T-helper 17 cell (primary cell): ENCODE data around the gene EXT2. TPM values are rescaled to one million over a fixed set of nuclear protein-coding genes. Genes with fewer than 3 reads are reported as not detected.

Experiments used
- ATAC-seq: fragments of 150-1000 bp; cut with Tn5 transposase; 2 replicates; pipeline ENCODE4 v1.10.0; 2021; ENCODE audit warnings: mild to moderate bottlenecking, moderate library complexity
- DNase-seq, 3 donors: peaks; one replicate each; pipeline versions ENCODE4 v3.0.0 to v3.0.0-alpha.2; 2020 to 2021
- H3K9me3 ChIP-seq: one replicate; pipeline ENCODE4 v1.7.0; 2013; ENCODE audit warnings: low read length, mild to moderate bottlenecking; ENCODE audit not compliant: control insufficient read depth, poor library complexity, severe bottlenecking
- H3K27ac Mint-ChIP-seq: one replicate; pipeline ENCODE4 v1.8.0; 2022; ENCODE audit warnings: mild to moderate bottlenecking, moderate library complexity, mixed read lengths
- H3K27me3 Mint-ChIP-seq: one replicate; pipeline ENCODE4 v1.8.0; 2022; ENCODE audit warnings: mixed read lengths
- H3K36me3 Mint-ChIP-seq: one replicate; pipeline ENCODE4 v1.8.0; 2022; ENCODE audit warnings: low read depth, mixed read lengths
- H3K4me1 Mint-ChIP-seq: one replicate; pipeline ENCODE4 v1.8.0; 2022; ENCODE audit warnings: mild to moderate bottlenecking, mixed read lengths
- H3K4me3 Mint-ChIP-seq: one replicate; pipeline ENCODE4 v1.8.0; 2022; ENCODE audit warnings: mild to moderate bottlenecking, moderate library complexity, mixed read lengths
- total RNA-seq, 4 donors: library from RNA in 2 of 4; stranded (reverse) in 2 of 4; gene quantifications; one replicate each; pipeline ENCODE4 v1.2.3 and lab custom pipeline; 2022 to 2026

Gene EXT2
- total RNA-seq, 2 donors from 2014 or later, result 23.6 to 28.0 TPM

GRCh38 chr11:44257338-44258189 lies 162.1 kb downstream of the EXT2 start:
- ATAC-seq (no peak), DNase-seq (no peak)
- Mint-ChIP-seq H3K4me3 (peak overlapping the region; percentile 2), H3K36me3 (peaks cover 4% of the 10 kb centered on the region), H3K4me1 (peaks cover 14% of the 10 kb centered on the region), H3K27ac (no peak overlapping the region), H3K27me3 (peaks cover 8% of the 10 kb centered on the region)
- H3K9me3 ChIP-seq, result no peaks in the 10 kb centered on the region

GRCh38 chr11:44258190-44258489 lies 162.7 kb downstream of the EXT2 start:
- Mint-ChIP-seq H3K27me3 (peaks cover 14% of the 10 kb centered on the region), H3K4me3 (no peak overlapping the region), H3K36me3 (no peaks in the 10 kb centered on the region), H3K27ac (no peak overlapping the region), H3K4me1 (peaks cover 14% of the 10 kb centered on the region)
- H3K9me3 ChIP-seq, result no peaks in the 10 kb centered on the region
- DNase-seq (no peak), ATAC-seq (no peak)

- DNase-seq (no peak), ATAC-seq (no peak)
- Mint-ChIP-seq H3K4me1 (peaks cover 14% of the 10 kb centered on the region), H3K27ac (no peak overlapping the region), H3K4me3 (no peak overlapping the region), H3K36me3 (no peaks in the 10 kb centered on the region), H3K27me3 (peaks cover 16% of the 10 kb centered on the region)
- H3K9me3 ChIP-seq, result no peaks in the 10 kb centered on the region
Observed at GRCh38 chr11:44258839-44259420, 163.5 kb downstream of the EXT2 start.

- DNase-seq (no peak), ATAC-seq (no peak)
- Mint-ChIP-seq H3K4me3 (no peak overlapping the region), H3K27me3 (peaks cover 16% of the 10 kb centered on the region), H3K27ac (no peak overlapping the region), H3K36me3 (no peaks in the 10 kb centered on the region), H3K4me1 (peaks cover 14% of the 10 kb centered on the region)
- H3K9me3 ChIP-seq, result no peaks in the 10 kb centered on the region
Observed at GRCh38 chr11:44260081-44260480, 164.6 kb downstream of the EXT2 start.

- DNase-seq (no peak), ATAC-seq (no peak)
- no peak overlapping the region for H3K4me3 Mint-ChIP-seq
- peaks cover 16% of the 10 kb centered on the region for H3K27me3 Mint-ChIP-seq
- H3K4me1 Mint-ChIP-seq, result peaks cover 10% of the 10 kb centered on the region
- H3K36me3 Mint-ChIP-seq, result no peaks in the 10 kb centered on the region
- H3K27ac Mint-ChIP-seq, result no peak overlapping the region
- H3K9me3 ChIP-seq, result no peaks in the 10 kb centered on the region
Observed at GRCh38 chr11:44261800-44262591, 166.5 kb downstream of the EXT2 start.

GRCh38 chr11:44263738-44264437 lies 168.4 kb downstream of the EXT2 start:
- Mint-ChIP-seq H3K36me3 (no peaks in the 10 kb centered on the region), H3K27ac (no peak overlapping the region), H3K4me1 (peaks cover 8% of the 10 kb centered on the region), H3K4me3 (no peak overlapping the region), H3K27me3 (peaks cover 25% of the 10 kb centered on the region)
- ATAC-seq (no peak), DNase-seq (no peak)
- H3K9me3 ChIP-seq, result no peaks in the 10 kb centered on the region

- H3K4me1 Mint-ChIP-seq, result peaks cover 5% of the 10 kb centered on the region
- H3K4me3 Mint-ChIP-seq, result no peak overlapping the region
- DNase-seq, result no peak
- H3K36me3 Mint-ChIP-seq, result no peaks in the 10 kb centered on the region
- H3K27me3 Mint-ChIP-seq, result peaks cover 27% of the 10 kb centered on the region
- no peak for ATAC-seq
- H3K27ac Mint-ChIP-seq, result no peak overlapping the region
- H3K9me3 ChIP-seq, result no peaks in the 10 kb centered on the region
Observed at GRCh38 chr11:44264438-44264749, 168.9 kb downstream of the EXT2 start.

GRCh38 chr11:44264761-44265160 lies 169.3 kb downstream of the EXT2 start:
- H3K4me1 Mint-ChIP-seq, result peaks cover 3% of the 10 kb centered on the region
- ATAC-seq (no peak), DNase-seq (no peak)
- peaks cover 27% of the 10 kb centered on the region for H3K27me3 Mint-ChIP-seq
- H3K36me3 Mint-ChIP-seq, result no peaks in the 10 kb centered on the region
- no peak overlapping the region for H3K4me3 Mint-ChIP-seq
- H3K27ac Mint-ChIP-seq, result no peak overlapping the region
- H3K9me3 ChIP-seq, result no peaks in the 10 kb centered on the region

GRCh38 chr11:44266056-44266780 lies 170.7 kb downstream of the EXT2 start:
- Mint-ChIP-seq H3K36me3 (no peaks in the 10 kb centered on the region), H3K27me3 (peaks cover 24% of the 10 kb centered on the region), H3K27ac (no peak overlapping the region), H3K4me3 (no peak overlapping the region), H3K4me1 (peaks cover 3% of the 10 kb centered on the region)
- DNase-seq (no peak), ATAC-seq (no peak)
- no peaks in the 10 kb centered on the region for H3K9me3 ChIP-seq

GRCh38 chr11:44267006-44267749 lies 171.7 kb downstream of the EXT2 start:
- Mint-ChIP-seq H3K4me3 (no peak overlapping the region), H3K4me1 (peaks cover 3% of the 10 kb centered on the region), H3K36me3 (no peaks in the 10 kb centered on the region), H3K27ac (no peak overlapping the region), H3K27me3 (peaks cover 22% of the 10 kb centered on the region)
- H3K9me3 ChIP-seq, result no peaks in the 10 kb centered on the region
- DNase-seq (no peak), ATAC-seq (no peak)

- no peaks in the 10 kb centered on the region for H3K9me3 ChIP-seq
- Mint-ChIP-seq H3K36me3 (no peaks in the 10 kb centered on the region), H3K27me3 (peaks cover 14% of the 10 kb centered on the region), H3K4me3 (peak overlapping the region; percentile 10), H3K4me1 (peaks cover 3% of the 10 kb centered on the region), H3K27ac (no peak overlapping the region)
- no peak for DNase-seq
- no peak for ATAC-seq
Observed at GRCh38 chr11:44267750-44268613, 172.5 kb downstream of the EXT2 start.
